Inflammatory macrophage treated with lipopolysaccharide for 1 hour (primary cell): ENCODE measurements around the gene STK40.

ENCODE experiments used
- DNase-seq, 2 donors: peaks; one replicate each; pipeline ENCODE4 v3.0.0-alpha.2; 2020 to 2022

Gene STK40

DNA sequence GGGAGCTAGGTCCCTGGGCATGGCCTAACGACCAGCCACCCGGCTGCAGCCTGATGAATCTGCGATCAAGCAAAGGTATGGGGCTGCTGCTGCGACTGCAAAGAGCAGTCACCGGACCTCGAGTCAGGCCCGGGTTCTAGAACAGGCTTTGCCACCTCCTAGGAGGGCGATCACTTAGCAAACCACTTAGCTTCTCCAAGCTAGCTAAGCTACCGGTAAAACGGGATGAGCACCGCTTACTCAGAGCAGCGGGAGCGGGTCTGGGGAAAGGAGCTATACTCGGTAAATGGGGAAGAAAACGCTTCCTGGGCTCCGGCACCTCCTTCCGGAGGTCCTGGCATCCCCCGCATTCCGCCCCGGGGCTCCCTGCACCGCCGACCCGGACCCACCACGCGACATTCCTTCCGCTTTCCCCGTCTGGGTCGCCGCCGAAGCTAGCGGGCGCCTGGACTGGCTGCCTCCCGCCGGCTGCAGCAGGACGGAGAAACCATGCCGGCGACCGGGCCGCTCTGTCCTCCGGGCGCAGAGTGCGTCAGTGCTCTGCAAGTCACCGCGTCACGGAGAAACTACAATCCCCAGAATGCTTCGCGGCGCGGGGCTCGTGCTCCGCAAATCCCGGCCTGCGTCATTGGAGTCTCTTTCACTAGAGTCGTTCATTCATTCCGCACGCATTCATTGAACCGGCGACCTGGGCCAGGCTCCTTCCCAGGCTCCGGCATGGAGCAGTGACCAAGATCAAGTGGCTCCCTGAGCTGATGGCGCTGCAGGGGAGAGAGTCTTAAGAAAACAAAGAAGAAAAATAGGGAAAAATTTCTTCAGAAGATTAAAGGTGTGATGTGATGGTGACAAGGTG, 11.9 kb upstream of the STK40 start, which contains the start of gene LSM10:
LSM10 (minus strand) TSS at position 531 of the 853 bp plus-strand sequence. CDS start 3,779 bp downstream, outside the sequence.
- peak; percentile 89 to 94 for DNase-seq

DNA sequence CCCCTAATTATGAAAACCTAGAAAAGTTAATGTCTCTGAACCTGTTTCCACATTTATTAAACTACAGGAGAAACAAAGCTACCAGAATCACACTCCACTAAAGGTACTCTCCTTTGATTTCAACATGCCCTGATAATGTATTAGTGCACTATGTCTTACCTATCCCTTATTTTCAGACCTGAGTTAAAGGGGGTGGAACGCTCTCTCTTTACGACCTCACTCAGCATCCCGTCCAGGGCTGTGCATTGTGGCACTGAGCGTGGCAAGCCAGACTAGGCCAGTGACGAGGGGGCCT, 11.3 kb upstream of the STK40 start:
- no peak for DNase-seq

DNA sequence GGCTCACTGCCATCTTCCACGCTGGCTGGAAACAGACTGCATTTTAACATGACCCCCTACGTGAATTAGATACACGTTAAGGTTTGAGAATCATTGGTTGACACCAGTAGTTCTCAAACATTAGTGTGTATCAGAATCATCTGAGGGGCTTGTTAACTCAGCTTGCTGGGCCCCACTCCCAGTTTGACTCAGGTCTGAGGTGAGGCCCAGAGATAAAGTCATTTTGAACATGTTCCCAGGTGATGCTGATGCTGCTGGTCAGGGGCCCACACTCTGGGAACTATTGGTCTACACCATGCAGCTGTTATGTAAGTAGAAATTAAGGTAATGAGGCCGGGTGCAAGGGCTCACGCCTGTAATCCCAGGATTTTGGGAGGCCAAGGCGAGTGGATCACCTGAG, 10.6 kb upstream of the STK40 start:
- no peak for DNase-seq

DNA sequence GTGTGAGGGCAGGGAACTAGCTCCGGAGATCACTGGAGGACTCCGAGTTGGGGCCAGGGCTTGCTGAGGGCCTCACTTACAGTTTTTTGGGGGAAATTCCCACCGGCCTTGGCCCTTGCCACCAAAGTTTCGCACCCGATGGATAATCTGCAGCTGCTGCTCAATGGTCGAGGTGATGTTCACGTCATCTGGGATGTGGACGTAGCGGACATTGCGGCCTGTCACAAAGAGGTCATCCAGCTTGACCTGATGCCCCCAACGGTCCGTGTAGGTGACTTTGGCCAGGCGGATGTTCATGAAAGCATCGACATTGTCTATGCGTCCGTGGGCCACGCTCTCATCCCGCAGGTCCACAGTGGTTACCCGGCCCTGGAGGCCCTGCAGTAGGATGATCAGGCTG, 8.0 kb upstream of the STK40 start:
- no peak for DNase-seq

DNA sequence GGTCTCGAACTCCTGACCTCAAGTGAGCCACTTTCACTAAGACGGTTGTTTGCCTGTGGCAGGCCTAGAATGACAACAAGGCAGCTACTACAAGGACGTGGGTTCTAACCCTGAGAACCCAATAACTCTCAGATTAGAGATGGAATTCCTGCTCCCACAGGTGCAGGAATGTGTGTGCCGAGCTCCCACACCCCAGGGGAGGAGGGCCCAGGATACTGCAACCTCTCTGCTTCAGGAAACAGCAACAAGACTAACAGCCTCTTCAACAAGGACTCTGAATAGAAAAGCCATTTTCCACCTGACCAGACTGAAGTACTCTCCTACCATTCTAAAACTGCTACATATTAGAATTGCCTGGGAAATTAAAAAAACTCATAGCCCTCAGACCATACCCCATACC, 7.1 kb upstream of the STK40 start:
- no peak for DNase-seq

DNA sequence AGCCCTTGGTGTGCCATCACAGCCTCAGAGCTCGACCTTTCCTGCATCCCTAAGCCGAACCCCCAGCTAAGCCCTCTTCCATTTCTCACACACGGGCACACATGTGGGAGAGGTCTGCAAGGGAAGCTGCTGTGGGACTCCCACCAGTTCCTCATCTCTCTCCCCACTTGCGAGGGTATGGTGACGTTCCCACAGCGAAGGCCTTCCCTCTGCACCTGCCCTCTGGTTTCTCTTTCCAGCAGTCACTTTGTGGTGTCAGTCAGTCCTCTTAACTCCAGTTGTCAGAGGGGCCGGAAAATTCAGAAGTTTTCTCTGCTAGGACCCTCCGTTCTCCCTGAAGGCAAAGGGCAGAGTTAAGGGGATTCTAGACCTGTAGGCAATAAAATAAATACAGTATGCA, 5.5 kb upstream of the STK40 start:
- DNase-seq, result no peak

DNA sequence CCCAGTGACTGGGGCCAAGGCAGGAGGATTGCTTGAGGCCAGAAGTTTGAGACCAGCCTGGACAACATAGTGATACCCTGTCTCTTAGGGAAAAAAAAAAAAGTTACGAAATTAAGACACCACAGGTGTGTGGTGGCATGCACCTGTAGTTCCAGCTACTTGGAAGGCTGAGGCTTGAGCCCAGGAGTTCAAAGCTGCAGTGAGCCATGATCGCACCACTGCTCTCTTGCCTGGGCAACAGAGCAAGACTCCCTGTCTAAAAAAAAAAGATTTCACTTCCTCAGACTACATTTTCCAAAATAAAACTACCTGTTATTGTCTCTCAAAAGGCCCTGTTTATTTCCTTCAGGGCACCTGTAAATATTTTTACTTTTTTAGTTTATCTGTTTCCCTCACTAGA, 4.7 kb upstream of the STK40 start:
- no peak for DNase-seq

DNA sequence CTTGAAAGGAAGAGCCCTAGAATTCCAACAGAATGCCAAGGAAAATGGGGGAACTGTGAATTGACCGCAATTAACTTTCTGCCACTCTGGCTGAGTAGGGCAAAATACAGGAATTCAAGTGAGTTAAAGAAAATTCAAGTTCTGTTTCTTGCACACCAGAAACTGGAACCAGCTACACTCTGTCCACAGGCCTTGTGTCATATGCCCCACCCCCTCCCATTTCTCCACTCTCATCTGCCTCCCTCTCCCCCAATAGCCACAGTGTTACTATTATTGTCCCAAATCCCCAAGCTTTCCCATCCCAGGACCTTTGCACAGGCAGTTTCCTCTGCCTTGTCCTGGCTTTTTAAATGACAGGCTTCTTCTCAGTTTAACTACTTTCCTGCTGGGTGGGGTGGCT, 4.3 kb upstream of the STK40 start:
- DNase-seq, result peak; percentile 55 to 63

DNA sequence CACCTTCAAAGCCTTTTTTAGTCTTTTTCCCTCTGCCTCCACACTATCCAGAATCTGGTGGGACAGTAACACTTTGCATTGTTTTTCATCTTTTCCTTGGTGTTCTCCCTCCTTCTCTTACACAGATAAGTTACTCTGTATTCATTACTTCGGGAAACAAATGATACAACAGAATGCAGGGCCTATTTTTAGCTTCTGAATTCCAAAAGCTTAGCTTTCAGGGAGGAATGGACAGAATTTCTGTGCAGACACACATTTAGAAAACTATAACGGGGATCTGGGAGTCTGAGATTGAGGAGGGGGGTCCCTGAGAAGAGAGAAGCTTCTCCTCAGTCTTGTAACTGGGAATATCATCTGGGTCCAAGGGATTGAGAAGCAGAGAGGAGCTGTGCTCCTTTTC, 3.5 kb upstream of the STK40 start:
- DNase-seq, result no peak

DNA sequence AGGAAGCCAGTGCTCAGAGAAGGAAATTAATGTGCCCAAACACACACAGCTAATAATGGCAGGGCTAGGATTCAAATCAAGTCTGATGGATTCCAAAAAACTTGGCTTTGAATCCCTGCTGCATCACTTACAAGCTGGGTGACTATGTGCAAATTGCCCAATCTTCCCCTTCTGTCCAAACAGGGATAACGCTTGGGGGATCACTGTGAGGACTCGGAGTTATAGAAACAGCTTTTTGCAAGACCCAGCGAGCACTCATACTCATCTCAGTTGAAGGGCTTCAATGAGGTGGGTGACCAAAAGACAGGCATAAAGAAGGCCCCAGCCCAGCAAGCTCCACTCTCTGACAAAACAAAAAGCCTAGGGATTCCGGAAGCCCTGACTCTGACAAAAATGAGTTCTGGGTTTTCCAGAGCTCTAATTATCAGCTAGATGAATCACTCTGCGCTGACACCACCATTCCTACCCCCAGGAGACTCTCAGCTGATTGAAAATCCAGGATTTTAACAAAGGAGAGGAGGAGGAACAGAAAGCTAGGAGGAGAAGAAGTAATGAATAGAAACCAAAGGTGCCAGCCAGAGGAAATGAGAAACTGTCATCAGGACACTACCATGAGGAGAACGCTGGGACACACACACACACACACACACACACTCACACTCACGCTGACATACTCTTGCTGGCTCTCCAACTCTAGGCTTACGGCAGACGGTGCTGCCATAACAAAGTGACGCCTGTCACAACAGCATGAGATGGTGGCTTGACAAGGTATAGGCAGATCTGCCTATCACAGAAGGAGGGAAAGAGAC, 1.6 kb upstream of the STK40 start:
- peak; percentile 85 to 94 for DNase-seq

DNA sequence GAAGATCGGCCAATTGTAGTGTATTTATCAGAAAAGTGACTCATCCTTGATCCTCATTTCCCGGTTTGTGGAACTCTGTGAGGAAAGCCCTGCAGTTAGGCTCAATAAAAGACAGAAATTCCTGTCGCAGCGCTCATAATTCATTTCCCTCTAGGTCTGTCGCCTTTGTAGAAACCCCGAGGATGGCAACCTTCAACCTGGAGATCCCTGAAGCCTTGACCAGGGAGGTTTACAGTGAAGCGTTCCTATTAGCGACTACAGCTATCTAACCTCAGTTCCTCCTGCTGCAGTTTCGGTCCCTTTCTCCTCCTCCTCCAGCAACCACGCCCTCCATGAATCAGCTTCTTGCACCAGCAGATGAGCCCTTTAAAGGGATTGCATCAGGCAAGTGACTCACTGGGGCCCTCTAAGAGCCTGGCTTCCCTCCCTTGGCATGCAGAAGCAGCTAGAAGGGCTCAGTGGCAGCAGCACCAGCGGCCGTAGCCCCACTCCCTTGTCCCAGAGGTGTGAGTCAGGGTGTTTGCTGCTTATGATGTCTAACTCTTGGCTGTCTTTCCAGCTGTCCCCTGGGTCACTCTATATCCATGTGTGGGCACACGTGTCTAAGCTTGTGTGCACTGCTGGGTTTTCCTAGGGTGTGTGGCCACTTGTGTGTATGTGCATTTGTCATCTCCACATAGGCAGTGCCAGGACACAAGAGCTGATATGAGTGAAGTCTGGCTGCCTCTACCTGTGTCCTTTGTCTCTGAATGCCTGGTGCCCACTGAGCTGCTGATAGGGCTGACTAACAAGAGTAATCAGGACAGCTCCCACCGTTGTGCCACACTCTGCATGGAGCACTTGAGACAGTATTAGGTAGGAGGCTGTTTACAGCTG, 779 bp upstream of the STK40 start:
- peak; percentile 99 to 100 for DNase-seq

DNA sequence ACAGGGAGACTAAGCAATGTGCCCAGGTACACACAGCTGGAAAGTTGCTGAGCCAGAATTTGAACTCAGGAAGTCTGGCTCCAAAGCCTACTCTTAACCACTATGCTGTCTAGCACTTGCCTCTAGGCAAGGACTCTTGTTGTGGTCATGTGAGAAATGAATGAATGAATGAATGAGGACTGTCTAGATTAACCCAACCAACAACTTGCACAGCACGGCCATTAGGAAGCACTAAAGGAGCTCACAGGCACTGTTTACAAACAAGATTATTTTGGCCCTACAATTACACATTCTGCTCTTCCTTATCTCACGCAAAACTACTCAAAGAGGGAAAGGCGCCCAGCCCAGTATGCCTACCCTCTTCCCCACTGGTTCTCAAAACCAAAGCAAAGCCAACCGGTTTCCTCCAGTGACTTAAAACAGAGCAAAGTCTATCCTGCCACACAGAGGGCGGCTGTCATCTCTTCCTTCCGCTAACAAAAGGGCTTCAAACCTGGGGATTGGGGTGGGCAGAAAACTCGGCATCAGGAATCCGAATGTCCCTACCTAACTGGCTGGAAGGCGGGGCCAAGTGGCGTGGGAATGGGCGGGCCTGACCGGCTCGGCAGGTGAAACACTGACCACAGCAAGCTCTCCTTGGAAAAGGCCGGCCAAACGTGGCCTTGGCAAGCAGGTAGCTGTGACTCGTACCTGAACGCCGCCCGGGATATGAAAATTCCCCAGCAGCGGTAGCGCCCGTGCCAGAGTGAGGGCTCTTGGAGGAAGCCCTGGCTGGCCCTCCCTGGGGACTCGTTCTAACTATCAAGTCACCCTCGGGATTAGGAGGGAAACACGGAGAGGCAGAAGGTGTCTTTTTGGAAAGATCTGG, 948 bp downstream of the STK40 start:
- DNase-seq, result no peak

DNA sequence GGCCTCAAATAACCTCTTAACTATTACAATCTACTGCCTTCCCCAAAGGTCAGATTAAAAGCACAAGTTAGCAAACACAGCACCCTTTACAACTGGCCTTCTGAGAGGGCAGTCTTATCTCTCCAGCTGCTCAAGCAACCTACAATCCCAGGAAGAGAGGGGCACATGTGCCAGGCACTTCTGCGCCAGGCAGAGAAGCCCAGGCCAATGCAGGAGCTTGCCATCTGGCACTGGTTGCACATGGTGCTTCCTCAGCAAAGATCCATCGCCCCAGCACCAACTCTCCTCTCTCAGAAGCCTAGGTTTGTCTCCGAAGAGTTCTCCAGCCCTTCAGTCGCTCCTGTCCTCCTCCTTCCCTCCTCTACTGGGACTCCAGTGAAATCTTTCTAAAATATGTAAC, 2.5 kb downstream of the STK40 start:
- DNase-seq, result no peak

DNA sequence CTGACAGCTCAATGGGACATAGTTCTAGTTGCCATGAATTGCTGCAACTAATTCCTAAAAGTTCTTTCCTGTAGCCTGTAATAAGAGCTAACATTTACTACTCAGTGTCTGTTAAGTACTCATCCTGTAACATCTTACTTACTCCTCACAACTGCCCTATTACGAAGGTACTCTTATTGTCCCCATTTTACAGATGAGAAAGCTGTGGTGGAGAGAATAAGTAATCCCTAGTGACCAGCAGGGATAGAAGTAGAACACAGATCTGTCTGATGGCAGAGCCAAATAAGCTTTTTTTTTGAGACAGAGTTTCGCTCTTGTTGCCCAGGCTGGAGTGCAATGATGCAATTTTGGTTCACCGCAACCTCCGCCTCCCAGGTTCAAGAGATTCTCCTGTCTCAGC, 3.1 kb downstream of the STK40 start:
- no peak for DNase-seq

DNA sequence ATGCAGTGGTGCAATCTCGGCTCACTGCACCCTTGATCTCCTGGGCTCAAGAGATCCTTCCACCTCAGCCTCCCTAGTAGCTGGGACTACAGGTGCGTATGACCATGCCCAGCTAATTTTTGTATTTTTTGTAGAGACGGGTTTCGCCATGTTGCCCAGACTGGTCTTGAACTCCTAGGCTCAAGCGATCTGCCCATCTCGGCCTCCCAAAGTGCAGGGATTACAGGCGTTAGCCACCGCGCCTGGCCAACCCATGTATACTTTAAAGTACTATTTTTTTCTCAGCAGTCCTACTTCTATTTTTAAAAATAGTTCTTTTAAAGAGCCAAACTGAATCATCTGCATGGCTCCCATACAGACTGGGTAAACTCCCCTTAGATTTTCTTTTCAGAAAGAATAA, 3.5 kb downstream of the STK40 start:
- DNase-seq, result no peak

DNA sequence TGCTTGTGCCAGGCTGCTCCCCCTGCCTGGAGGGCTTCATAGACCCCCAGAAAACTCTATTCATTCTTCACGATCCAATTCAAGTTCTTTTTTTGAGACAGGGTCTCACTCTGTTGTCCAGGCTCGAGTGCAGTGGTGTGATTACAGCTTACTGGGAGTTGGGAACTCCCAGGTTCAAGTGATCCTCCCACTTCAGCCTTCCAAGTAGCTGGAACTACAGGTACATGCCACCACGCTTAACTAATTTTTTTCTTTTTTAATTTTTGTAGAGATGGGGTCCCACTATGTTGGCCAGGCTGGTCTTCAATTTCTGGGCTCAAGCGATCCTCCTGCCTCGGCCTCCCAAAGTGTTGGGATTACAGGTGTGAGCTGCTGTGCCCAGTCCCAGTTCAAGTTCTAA, 4.3 kb downstream of the STK40 start:
- DNase-seq, result no peak

DNA sequence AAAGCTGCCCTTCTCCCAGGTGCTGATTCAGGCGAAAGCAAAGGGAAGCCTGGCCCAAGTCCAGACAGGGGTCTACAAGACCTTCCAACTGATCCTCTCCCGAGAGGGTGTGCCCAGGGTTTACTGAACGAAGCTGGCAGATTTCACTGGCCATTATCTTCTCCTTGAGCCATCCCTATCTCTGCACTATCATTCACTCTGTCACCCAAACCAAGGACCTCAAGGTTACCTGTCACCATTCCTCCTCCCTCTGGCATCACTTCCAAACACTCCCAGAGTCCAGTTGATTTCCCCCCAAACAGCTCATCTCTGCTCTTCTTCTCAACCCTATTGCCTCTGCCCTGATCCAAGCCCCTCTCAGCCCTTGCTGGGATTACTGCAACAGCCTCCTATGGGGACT, 4.9 kb downstream of the STK40 start:
- DNase-seq, result no peak

DNA sequence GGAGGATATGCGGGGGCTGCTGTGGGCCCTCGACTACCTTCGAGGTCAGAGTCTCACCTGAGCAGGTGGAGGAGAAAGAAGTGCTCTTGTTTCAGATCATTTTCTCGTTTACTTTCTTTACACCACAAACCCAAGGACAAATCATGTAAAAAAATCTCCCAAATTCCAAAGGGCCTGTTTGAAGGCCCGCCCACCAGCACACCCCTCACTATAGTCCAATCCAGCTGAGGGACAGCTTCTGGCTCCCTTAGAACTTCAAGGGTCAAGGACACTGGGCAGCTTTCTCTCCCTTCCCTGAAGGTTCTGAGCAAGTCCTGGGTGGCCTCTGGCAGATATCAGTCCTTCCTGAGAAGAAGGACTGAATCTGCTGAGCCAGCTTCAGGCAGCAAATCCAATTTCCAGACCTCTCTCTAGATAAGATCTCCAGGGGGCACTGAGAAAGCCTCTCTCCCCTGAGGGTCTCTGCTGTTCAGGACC, 5.5 kb downstream of the STK40 start:
- DNase-seq, result no peak

DNA sequence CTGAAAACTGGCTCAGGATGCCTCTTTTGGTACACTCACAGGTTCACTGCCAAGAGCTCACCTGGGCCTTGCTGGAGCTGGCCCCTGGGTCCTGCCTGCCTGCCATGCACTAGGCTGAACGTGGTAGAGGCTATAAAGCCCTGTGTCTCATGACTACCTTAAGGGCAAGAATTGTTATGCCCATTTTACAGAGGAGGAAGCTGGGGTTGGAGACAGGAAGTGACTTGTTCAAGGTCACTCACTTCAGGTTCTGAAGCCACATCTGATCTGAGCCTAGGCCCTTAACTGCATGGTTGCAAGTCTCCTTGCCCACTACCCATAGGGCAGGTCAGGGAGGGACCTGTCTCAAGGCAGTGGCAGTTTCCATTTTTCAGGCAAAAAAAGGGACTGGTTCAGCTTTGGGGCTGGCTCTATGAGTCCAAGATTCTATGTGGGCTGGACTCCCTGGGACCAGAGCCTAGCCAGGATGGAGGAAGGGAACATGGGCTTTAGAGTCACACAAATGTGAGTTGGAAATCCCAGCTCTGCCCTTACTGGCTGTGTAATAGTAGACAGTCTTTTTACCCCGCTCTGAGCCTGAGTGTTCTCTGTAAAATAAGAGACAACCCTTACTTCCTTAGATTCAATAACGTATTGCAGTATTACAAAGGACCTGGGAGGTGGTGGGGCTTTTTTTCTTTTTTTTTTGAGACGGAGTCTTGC, 7.8 kb downstream of the STK40 start:
- DNase-seq, result peak; percentile 54 to 78

DNA sequence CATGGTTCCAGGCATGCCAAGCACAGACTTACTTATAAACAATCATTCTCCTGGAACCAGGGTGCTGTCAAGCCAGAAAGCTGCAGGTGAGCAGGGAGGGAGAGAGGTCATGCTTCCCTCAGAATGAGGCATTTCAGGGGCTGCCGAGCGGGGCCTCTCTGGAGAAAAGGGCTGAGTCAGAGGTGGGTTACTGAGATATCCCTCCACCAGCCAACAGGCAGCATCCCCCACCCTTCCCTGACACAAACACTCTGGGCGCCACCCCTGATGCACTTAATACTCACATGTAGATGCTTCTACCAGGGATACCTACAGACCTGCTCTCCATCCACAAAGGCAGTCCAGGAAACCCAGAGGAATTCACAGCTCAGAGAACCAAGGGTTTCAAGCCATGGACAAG, 13.1 kb downstream of the STK40 start:
- no peak for DNase-seq

DNA sequence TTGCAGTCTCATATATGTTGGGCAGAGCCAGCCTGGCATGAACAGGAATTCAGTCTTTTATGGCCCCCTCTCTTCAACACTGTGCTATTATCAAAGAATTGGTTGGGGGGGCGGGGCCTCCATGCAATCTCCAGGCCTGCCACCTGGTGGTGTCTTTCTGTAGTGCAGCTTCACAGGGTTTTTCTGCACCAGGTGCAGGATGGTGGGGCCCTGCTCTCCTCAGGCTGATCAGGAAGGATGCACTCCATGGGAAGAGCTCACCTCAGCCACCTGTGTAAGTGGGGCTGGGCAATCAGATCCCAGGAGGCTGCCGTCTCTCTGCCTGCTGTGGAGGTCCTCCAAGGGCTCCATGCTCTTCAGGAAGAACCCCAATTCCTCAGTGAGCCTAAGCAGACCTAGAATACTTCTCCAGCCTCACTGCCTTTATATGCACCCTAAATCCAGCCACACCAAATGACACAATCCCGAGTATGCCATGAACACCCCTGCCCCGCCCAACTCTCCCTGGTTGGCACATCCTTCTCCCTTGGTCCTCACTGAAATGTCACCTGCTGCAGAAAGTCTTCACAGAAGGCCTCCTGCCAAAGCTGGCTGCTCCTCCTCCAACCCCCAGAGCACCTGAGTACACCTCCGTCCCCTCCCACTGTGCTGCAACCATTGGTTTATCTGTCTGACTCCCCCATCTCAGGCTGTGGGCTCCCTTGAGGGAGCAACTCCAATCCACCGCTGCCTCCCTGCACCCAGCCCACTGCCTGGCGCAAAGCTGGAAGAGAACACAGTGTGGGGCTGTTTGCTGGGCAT, 16.5 kb downstream of the STK40 start:
- peak in 1 of 2 donors; percentile 90 for DNase-seq
